HL-60/S4 treated with retinoic acid at 250 ng/mL for 4 days and 3 days (cell line): ENCODE data around the gene DOCK1.

ENCODE experiments used
- in situ Hi-C: fragments of 300-500 bp; cut with MboI; formaldehyde crosslinking; loops from 2 replicates; pipeline ENCODE4 v1.7.0; 2022; ENCODE audit warnings: low sequenced_read_pairs

DOCK1 gene

DNA sequence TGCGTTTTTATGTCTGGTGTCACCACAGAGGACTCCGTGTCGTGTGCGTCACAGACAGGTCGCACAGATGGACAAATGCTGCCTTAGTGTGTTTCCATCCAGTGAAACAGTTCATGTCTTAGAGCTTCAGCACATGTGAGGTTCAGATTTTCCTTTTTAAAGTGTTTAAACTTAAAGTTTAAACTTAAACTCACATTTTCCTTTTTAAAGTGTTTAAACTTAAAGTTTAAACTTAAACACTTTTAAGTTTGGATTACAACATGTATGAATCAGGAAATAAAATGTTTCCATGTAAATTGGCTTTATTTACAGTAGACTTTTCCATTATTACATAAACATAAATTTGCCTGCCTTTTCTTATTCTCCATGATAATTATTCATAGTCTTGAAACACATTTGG, 223.9 kb downstream of the DOCK1 start:
- in situ Hi-C loops = no loop called here

DNA sequence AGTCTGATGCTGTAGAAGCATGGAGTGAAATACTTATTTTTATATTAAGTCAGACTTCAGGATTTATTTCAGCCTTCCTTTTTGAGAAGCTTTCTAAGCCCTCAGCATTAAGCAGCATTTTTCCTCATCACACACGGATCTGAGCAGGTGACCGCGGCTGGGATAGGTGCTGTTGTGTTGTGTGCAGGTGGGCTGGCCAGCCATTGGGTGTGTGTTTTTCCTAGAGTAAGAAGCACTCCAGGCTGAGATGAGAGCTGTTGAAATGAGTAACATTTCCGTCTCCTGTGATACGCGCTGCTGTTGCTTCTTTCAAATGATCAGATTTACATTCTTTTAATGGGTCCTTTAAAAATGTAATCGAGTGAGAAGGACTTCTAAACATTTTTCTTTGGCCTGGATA, 227.2 kb downstream of the DOCK1 start:
- in situ Hi-C loops = no loop called here

DNA sequence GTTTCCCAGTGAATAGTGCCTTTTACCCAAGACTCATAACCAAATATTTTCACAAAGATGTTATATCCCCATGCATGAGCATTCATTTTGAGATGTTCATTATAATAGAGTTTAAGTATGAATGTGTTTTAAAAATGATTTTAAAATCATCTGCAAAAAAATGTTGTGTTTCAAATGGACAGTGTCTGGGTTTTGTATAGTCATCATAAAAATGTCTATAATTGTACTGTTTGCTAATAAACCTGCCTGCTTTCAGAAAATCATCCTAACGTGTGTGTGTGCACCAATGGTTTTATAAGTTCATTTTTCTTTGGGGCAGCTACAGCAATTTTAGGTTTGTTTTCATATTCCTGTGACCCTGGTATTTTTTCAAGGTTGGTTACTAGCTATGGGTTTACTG, 228.0 kb downstream of the DOCK1 start:
- in situ Hi-C loops = no loop called here

DNA sequence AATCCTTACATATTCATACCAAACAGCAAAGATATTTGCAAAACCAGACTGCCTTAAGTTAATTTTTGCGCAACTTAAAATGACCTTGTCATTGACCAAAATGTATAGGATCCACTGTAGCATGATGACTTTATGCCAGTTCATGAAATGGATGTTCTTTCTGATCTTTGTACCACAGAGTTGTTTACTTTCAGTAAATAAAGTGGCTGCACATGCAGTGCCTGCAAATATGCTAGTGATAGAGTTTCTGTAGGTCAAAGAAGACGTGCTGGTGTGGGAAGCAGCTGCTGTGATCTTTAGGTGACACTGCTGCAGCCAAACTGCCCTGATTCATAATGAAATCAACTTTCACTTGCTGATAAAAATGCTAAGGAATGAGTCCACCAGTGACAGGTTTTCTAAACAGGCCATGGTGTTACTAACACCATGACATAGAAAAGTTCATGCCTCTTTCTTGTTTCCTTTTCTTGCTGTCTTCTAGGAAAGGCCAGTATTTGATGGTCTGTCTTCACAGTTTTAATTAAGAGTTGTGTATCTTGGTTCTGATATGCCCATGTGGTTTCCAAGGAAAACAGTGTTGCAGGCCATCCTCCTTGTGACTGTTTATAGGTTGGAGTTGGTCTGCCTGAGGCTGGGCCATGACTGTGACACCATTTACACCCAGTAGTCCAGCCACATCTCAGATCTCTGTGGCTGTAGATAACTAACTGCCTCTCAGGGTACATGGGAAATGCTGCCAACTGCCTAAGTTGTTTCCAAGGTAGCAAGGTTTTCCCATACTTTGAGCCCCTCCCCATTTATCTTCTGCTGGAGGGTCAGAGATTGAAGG, 228.7 kb downstream of the DOCK1 start:
- in situ Hi-C loops = no loop called here

DNA sequence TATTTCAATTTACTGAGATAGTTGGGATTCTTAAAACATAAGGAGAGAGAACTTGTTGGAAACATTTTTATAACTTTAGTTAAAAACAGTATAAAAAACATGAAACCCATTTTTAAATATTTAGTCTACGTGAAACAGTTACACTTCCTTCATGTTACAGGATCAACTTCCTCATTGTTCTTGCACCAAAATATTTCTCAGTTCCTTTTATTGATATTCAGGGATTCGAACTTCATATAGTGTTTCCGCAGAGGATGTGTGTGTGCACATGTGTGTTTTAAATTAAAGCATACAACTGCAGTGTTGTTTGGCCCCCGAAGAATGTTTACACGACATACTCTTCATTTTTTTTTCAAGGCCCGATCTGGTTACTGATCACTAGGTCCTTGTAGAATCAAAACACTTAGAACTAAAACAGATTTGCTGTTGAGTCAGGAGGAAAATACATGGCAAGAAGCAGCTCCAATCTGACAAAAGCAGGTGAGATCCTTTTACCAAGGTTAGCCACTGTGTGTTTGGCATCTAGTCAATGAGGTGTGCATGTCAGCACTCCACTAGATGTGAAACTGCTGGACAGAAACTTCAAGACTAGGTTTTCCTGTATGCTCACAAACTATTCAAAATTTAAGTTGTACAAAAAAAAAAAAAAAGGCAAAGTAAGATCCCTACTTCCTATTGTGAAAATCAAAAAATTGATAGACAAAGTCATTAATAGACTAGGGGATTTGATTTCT, 230.8 kb downstream of the DOCK1 start:
- in situ Hi-C loops = no loop called here

DNA sequence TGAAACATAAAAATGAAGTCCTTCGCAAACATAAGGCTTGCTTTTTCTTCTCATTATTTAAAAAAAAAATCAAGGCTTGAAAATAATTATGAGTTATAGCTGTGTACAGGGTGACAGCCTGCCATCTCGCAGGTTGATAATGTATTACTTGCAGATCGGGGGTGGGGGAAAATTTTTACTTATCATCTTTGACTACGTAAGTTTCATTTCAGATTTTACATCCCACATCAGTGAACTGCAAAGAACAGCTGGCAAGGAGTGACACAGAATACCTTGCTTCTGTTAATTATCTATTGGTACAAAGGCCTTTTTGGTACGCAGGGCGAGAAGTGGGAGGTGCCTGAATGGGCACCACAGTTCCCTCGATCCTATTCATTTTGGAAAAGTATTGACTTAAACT, 232.2 kb downstream of the DOCK1 start:
- in situ Hi-C loops = no loop called here

DNA sequence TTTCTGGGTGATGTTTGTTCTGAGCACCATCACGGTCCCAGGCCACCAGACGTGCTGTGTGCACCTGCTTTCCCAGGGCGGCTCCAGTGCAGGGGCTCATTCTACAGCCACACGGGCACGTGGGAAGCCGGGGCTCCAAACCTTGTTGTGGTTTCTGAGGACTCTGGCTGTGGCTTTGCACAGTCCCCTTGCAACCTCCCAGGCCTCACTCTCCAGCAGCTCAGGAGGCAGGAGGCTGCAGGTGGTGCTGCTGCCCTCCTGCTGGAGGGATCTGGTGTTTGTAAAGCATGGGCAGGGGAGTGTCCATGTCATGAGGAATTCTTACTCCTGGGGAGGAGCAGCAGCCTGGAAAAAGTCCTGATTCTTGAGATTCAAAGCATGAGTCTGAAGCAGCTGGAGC, 236.9 kb downstream of the DOCK1 start:
- in situ Hi-C loops = no loop called here

DNA sequence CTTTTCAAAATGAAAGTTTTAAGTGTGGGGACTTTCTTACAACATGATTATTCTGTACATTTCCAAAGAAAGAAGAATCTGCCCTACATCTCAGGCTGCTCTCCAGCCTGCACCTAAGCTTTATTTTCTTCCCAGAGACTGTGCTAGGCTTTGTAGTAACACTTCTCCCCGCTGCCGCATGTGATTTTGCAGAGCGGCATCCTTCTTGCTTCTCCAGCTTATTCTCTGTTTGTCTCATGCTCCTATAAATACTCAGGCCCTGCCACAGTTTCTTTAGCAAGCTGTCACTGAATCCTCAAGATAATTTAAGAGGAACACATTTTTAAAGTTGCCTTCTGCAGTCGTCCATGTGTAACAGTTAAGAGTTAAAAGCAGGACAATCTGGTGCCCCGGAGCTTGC, 237.6 kb downstream of the DOCK1 start:
- in situ Hi-C loops = no loop called here

DNA sequence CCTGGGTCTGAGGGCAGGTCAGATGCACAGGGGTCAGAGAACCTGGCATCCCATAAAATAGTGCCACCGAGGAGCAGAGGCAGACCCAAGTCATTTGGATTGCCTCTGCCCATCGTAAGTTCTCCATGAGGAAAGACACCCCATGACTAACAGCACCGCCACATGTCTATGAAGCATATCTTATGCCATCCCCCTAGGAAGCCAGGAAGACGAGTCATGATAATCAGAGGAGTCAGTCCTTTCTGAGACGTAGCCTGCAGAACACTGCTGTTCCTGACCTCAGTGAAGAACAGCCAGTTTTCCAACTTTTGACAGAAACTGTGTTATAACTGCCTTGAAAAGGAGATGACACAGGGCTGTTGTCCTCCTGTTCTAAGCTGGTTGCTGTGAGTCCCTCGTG, 239.9 kb downstream of the DOCK1 start:
- in situ Hi-C loops = no loop called here

DNA sequence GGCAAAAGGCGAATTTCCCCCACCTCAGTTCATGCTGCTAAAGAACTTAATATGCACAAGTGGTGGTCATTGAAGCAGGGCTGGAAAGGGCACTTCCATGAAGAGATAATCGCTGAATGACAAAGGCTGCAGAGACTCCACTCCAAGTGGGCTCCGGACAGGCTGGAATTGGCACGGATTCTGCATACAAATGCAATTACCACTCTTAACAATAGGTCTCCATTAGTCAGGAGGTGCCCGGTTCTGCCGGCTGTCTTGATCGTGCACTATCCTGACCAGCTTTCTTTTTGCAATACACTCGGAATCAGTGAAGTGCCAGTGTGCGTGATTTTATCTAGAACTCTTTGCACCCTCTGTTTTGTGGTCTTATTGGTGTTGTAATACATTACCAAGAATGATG, 241.4 kb downstream of the DOCK1 start:
- in situ Hi-C loops = no loop called here

DNA sequence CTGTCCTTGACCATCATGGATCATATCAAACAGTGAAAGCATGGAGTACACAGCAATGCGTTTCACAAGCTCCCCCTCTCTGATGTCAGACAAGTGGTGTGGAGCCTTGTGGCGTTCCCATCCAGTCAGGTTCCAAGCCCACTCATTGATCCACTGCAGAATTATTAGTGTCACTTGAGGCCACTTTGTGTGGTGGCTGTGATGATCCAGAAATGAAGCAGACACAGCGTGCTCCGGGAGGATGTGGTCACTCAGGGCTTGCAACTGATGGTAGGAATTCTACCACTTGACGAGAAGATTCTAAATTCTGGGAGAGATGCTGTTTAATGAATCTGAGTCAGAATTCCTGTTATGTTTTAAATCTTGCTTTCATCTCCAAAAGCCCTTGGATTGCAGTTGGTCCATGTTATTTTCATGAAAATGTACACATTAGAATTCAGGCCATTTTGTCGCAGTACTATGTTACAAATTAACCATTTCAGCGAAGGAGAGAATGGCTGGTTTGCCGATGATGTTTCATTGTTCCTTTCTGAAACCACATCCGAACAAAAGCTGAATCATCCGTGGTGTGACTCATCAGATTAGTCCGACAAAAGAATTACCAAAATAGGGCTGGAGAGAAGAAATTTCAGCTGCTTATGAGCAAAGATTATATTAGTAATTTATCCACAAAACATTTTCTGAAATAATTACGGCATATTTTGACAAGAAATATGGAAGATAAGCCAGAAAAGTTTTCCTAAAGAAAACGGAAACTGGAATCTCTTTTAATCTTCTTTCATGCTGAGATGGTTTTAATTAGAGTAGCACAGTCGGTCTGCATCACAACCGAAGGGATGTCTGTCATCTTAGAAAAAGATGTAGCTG, 243.1 kb downstream of the DOCK1 start:
- in situ Hi-C loops = no loop called here

DNA sequence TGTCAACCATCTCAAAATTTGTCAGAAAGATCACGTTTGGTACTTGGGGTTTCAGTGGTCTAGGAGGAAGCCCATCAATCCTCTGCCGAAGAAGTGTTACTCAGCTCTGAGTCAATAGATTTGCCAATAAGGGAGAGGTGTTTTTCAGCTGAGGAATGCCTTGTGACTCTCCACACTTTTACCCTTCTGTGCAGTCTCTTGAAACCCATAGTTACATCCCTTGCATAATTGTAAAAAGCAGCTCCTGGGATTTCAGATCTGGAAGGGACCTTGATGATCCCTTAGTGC, 243.6 kb downstream of the DOCK1 start:
- in situ Hi-C loops = no loop called here

DNA sequence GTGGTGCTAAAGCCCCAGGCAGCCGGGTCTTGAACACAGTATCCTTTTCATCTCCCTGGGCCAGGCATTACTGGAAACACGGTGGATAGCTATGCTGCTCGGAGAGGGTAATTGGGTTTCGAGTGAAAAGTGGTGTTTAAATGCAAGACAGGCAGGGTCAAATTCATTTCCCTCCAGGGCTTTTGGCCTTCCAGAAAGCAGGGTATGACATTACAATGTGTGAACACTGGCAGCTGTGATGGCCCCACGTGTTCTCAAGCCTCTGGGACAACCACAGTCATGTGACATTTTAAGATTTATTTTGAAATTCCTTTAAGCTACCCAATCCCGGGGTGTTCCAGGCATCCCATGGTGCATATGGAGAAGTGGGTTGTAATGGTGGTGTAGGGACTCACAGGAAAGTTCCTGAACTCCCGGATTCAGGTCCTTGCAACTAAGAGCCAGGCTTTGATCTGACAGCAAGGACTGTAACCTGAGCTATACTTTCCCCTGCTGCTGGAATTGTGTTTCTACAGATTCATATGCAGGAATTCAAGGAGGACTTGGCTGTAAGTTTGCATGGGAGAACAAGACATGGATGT, 244.4 kb downstream of the DOCK1 start:
- in situ Hi-C loops = no loop called here

DNA sequence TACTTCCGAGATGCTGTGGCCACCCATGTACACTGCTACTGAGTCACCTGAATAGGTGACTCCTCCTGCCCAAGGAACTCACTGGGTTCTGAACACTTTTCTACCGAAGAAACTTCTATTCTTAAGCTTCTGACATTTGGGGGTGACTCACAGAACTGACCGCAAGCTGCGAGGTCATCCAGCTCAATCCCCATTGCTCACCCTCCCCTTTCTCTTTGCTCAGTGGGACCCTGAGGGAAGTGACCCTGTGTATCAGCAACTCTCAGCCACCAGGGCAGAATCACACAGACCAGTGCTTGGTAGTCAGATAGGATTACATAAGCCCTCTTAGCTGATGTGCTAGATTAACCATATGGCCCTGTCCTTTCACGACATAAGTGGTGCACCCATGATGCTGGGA, 244.9 kb downstream of the DOCK1 start:
- in situ Hi-C loops = no loop called here

DNA sequence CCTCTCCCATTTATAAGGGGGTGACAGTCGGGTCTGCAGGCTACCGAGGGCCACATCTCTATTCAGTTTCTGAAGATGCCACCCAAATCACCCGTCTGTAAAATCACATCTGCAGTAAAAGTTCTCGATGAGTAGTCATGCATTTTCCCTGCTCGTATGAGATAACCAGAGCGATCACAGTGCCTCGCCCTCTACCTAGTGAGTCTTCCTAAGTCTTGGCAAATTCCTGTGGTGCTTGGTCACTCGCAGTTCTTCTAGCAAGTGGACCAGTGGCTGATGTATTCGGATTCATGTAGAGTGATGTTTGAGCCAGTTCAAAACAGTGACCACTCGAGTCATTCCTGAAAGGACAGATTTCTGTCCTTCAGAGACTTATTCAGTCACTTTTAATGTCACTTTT, 246.3 kb downstream of the DOCK1 start:
- in situ Hi-C loops = no loop called here

DNA sequence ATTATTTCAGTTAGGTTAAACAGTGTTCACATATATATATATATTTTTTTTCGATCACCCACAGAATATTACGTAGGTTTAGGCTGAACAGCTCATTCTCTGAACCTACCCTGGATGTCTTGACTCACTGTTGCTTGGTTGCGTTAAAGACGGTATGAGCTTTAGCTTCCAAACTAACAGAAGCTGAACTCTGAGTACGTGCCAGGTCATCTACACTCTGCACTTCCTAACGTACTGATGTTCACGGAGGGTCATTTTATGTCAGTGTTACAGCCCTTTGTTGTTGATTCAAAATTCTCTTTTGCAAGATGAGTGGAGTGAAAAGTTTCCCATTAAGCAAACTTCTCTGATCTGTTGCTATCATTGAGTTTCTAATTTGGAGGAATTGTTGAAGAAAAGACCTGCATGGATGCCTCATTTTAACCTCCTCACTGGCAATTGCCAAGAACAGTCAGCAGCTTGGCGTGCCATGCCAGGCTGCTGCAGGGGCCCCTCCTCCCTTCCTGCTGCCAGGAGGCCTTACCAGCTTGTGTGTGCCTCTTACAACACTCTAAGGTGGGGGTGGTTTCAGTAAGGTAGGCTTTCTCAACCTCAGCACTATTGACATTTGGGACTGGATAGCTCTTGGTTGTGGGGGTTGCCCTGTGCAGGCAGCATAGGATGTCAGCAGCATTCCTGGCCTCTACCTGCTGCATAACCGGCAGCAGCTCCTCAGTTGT, 246.9 kb downstream of the DOCK1 start:
- in situ Hi-C loops = no loop called here

DNA sequence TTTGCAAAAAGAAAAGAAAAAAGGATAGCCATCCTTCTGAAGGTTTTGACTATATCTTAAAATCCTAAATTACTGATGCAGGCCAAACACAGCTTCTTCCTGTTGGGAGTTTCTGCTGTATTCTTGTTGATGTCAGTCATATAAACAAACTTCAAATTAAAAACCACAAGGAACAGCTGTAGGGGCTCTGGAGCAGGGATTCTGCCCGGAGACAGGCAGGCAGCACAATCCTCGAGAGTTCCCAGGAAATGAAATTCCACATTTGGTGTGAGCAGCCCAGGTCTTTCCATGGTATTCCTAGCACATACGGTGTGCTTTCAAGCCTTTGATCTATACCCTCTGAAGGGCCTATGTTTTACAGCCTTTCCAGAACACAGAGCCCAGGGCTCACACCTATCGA, 248.0 kb downstream of the DOCK1 start:
- in situ Hi-C loops = no loop called here

DNA sequence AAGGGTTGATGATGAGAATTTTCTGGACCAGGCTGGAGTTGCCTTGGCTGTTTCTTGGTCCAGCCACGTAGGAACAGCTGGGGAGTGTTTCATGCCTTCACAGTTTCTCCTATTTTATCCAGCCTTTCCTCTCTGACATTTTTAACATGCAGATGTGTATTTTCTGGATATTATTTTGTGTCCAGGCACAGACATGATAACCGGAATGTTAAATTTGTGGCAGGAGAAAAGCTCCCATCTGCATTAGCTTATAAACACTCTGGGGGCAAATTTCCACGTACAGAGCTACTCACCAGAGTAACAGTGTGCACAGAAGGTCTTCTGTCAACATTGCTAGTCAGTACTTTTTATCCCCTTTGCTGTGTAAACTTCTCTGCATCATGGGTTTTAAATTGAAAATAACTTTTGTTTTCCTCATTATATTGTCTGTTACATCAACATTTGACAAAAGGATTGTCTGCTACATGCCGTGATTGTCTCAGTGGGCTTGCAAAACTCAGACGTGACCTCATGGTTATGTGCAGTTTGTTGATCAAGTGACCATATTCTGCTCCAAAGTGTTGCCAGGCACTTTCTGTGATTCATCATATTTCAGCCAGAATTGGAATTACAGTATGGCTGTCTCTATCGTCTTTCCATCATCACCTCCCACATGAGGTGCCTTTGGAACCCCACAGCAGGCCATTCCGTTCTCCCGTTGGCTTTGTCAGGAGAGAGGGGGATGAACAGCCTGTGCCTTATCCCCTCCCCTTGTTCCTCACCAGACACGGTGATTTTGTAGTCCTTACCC, 249.8 kb downstream of the DOCK1 start:
- in situ Hi-C loops = no loop called here

DNA sequence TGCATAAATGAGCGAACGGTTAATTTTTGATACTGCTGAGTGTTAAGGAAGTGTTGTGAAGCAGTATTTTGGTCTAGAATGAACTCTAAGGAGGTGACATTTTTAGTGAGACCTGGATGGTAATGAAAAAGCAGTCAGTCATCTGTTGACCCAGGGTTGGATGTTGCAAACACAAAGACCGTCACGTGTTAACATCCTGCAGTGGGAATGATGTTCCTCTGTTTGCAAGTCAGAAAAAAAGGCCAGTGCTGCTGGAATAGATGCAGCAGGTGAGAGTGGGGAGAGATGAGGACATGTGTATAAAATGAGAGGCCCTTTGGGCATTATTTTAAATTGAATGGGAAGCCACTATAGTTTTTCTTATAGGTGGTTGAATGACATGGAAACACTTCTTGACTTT, 251.9 kb downstream of the DOCK1 start:
- in situ Hi-C loops = no loop called here
